IPS-20b (cell line): ENCODE data around the gene GAK.
"Not testable (repeated sequence)": the region's sequence is repeated elsewhere in the genome, so short reads cannot be mapped to it uniquely, and the experiment has no call there.

ENCODE experiments used
- H3K27ac ChIP-seq: one replicate; pipeline ENCODE4 v1.5.1; 2013; ENCODE audit warnings: low read length
- H3K27me3 ChIP-seq: 2 replicates; pipeline ENCODE4 v1.6.1; 2013; ENCODE audit warnings: mild to moderate bottlenecking, low read length, inconsistent platforms; ENCODE audit not compliant: insufficient read depth
- H3K36me3 ChIP-seq: 2 replicates; pipeline ENCODE4 v1.6.1; 2013; ENCODE audit warnings: low read depth, mild to moderate bottlenecking, inconsistent platforms, low read length, moderate library complexity; ENCODE audit not compliant: insufficient read depth
- H3K4me1 ChIP-seq: 2 replicates; pipeline ENCODE4 v1.6.1; 2013; ENCODE audit warnings: mild to moderate bottlenecking, control low read depth, inconsistent platforms, low read length, moderate library complexity; ENCODE audit not compliant: insufficient read depth
- H3K4me3 ChIP-seq: 2 replicates; pipeline ENCODE4 v1.5.1; 2013; ENCODE audit warnings: mild to moderate bottlenecking, low read length, inconsistent platforms
- H3K9ac ChIP-seq: 2 replicates; pipeline ENCODE4 v1.6.1; 2013; ENCODE audit warnings: low read depth, mild to moderate bottlenecking, inconsistent platforms, low read length, moderate library complexity
- H3K9me3 ChIP-seq: 2 replicates; pipeline ENCODE4 v1.6.1; 2013; ENCODE audit warnings: mild to moderate bottlenecking, low read depth, low read length, inconsistent platforms; ENCODE audit not compliant: insufficient read depth

GAK gene

GRCh38 chr4:821181-821591 is 110.9 kb downstream of the GAK start:
- no peaks in the 10 kb centered on the region for H3K36me3 ChIP-seq
- no peak overlapping the region for H3K4me3 ChIP-seq
- peaks cover 94% of the 10 kb centered on the region for H3K27me3 ChIP-seq
- no peak overlapping the region for H3K27ac ChIP-seq
- H3K9ac ChIP-seq = no peak overlapping the region
- no peaks in the 10 kb centered on the region for H3K9me3 ChIP-seq
- no peaks in the 10 kb centered on the region for H3K4me1 ChIP-seq

- Histone ChIP-seq H3K27me3 (peaks cover 98% of the 10 kb centered on the region), H3K36me3 (no peaks in the 10 kb centered on the region), H3K9ac (no peak overlapping the region), H3K4me3 (no peak overlapping the region), H3K27ac (no peak overlapping the region), H3K4me1 (no peaks in the 10 kb centered on the region), H3K9me3 (no peaks in the 10 kb centered on the region)
Measured at GRCh38 chr4:820230-821172, 111.6 kb downstream of the GAK start.

- H3K27ac ChIP-seq = no peak overlapping the region
- no peak overlapping the region for H3K4me3 ChIP-seq
- peaks cover 98% of the 10 kb centered on the region for H3K27me3 ChIP-seq
- H3K36me3 ChIP-seq = no peaks in the 10 kb centered on the region
- H3K4me1 ChIP-seq = no peaks in the 10 kb centered on the region
- no peaks in the 10 kb centered on the region for H3K9me3 ChIP-seq
- H3K9ac ChIP-seq = no peak overlapping the region
Measured at GRCh38 chr4:819401-820229, 112.5 kb downstream of the GAK start.

GRCh38 chr4:818106-818921 is 113.8 kb downstream of the GAK start:
- Histone ChIP-seq H3K4me3 (no peak overlapping the region), H3K4me1 (no peaks in the 10 kb centered on the region), H3K9me3 (no peaks in the 10 kb centered on the region), H3K9ac (no peak overlapping the region), H3K36me3 (no peaks in the 10 kb centered on the region), H3K27me3 (peaks cover 98% of the 10 kb centered on the region), H3K27ac (no peak overlapping the region)

- H3K36me3 ChIP-seq = no peaks in the 10 kb centered on the region
- no peak overlapping the region for H3K27ac ChIP-seq
- no peaks in the 10 kb centered on the region for H3K9me3 ChIP-seq
- H3K9ac ChIP-seq = no peak overlapping the region
- no peak overlapping the region for H3K4me3 ChIP-seq
- no peaks in the 10 kb centered on the region for H3K4me1 ChIP-seq
- peaks cover 97% of the 10 kb centered on the region for H3K27me3 ChIP-seq
Measured at GRCh38 chr4:815464-816146, 116.5 kb downstream of the GAK start.

- Histone ChIP-seq H3K4me3 (no peak overlapping the region), H3K27ac (no peak overlapping the region), H3K4me1 (no peaks in the 10 kb centered on the region), H3K9ac (no peak overlapping the region), H3K27me3 (peaks cover 95% of the 10 kb centered on the region), H3K36me3 (no peaks in the 10 kb centered on the region), H3K9me3 (no peaks in the 10 kb centered on the region)
Measured at GRCh38 chr4:814312-814850, 117.7 kb downstream of the GAK start.

- Histone ChIP-seq H3K9ac (no peak overlapping the region), H3K4me3 (no peak overlapping the region), H3K27me3 (peaks cover 95% of the 10 kb centered on the region), H3K36me3 (no peaks in the 10 kb centered on the region), H3K4me1 (no peaks in the 10 kb centered on the region), H3K27ac (no peak overlapping the region), H3K9me3 (no peaks in the 10 kb centered on the region)
Measured at GRCh38 chr4:813900-814299, 118.2 kb downstream of the GAK start.

GRCh38 chr4:808860-809570 is 123.1 kb downstream of the GAK start:
- H3K9ac ChIP-seq = no peak overlapping the region
- H3K36me3 ChIP-seq = no peaks in the 10 kb centered on the region
- H3K27ac ChIP-seq = no peak overlapping the region
- H3K4me1 ChIP-seq = no peaks in the 10 kb centered on the region
- H3K4me3 ChIP-seq = no peak overlapping the region
- H3K27me3 ChIP-seq = peaks cover 79% of the 10 kb centered on the region
- no peaks in the 10 kb centered on the region for H3K9me3 ChIP-seq

GRCh38 chr4:807792-808191 is 124.3 kb downstream of the GAK start:
- Histone ChIP-seq H3K36me3 (no peaks in the 10 kb centered on the region), H3K27ac (no peak overlapping the region), H3K9ac (no peak overlapping the region), H3K4me3 (no peak overlapping the region), H3K27me3 (peaks cover 67% of the 10 kb centered on the region), H3K4me1 (no peaks in the 10 kb centered on the region), H3K9me3 (no peaks in the 10 kb centered on the region)

- not testable (repeated sequence) for H3K9me3 ChIP-seq, H3K4me1 ChIP-seq, H3K9ac ChIP-seq, H3K36me3 ChIP-seq, H3K27ac ChIP-seq, H3K4me3 ChIP-seq
- H3K27me3 ChIP-seq = peaks cover 59% of the 10 kb centered on the region
Measured at GRCh38 chr4:806979-807378, 125.1 kb downstream of the GAK start.
